Choroid plexus epithelial cell (primary cell): ENCODE results near the gene MOBP.
A peak's percentile ranks its signal among the peaks of the same experiment; 100 is the strongest.

Experiments
- DNase-seq: peaks from one replicate; pipeline ENCODE4 v3.0.0-alpha.2; 2010; ENCODE audit warnings: low read depth
- H3K4me3 ChIP-seq: 2 replicates; pipeline ENCODE4 v1.5.1; 2011; ENCODE audit warnings: low read depth, mild to moderate bottlenecking, control low read depth, low read length, moderate library complexity
- TF ChIP-seq, protein P1 (sequence below): conservative IDR thresholded peaks from 2 replicates; pipeline ENCODE4 v1.5.1; 2011; ENCODE audit warnings: low read depth, mild to moderate bottlenecking, control low read depth, inconsistent platforms, low read length, moderate library complexity

Gene MOBP

GRCh38 chr3:39428745-39429201 is 38.7 kb upstream of the MOBP start:
- H3K4me3 ChIP-seq = no peak overlapping the region
- TF ChIP-seq, protein P1, sequence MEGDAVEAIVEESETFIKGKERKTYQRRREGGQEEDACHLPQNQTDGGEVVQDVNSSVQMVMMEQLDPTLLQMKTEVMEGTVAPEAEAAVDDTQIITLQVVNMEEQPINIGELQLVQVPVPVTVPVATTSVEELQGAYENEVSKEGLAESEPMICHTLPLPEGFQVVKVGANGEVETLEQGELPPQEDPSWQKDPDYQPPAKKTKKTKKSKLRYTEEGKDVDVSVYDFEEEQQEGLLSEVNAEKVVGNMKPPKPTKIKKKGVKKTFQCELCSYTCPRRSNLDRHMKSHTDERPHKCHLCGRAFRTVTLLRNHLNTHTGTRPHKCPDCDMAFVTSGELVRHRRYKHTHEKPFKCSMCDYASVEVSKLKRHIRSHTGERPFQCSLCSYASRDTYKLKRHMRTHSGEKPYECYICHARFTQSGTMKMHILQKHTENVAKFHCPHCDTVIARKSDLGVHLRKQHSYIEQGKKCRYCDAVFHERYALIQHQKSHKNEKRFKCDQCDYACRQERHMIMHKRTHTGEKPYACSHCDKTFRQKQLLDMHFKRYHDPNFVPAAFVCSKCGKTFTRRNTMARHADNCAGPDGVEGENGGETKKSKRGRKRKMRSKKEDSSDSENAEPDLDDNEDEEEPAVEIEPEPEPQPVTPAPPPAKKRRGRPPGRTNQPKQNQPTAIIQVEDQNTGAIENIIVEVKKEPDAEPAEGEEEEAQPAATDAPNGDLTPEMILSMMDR = no peak
- peak; percentile 62 for DNase-seq

- DNase-seq = peak; percentile 44
- H3K4me3 ChIP-seq = no peak overlapping the region
- TF ChIP-seq, protein P1 = no peak
Observed at GRCh38 chr3:39429466-39429865, 38.0 kb upstream of the MOBP start.

- no peak for DNase-seq
- H3K4me3 ChIP-seq = no peak overlapping the region
- TF ChIP-seq, protein P1 = no peak
Observed at GRCh38 chr3:39432342-39432741, 35.1 kb upstream of the MOBP start.

DNA sequence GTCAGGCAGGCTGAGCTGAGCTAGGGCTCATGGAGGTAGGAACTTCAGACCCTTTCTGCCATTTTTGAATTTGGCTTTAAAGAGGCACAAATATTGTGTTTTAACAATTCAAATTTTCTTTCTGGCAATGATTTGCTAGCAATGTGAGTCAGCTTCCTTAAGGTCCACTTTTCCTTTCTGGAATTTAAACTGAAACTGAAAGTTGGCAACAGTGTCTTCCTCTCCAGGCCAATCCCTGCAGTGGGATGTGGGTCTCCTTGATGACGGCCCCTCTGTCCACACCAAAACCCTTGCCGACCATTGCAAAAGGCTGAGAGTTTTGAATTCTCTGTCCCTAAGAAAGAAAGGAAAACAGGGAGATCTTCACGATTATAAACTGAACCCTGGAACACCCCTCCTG is 33.8 kb upstream of the MOBP start:
- H3K4me3 ChIP-seq = no peak overlapping the region
- peak; percentile 64 for DNase-seq
- TF ChIP-seq, protein P1 = no peak

GRCh38 chr3:39434574-39434973 is 32.9 kb upstream of the MOBP start:
- no peak overlapping the region for H3K4me3 ChIP-seq
- DNase-seq = no peak
- TF ChIP-seq, protein P1 = no peak

- TF ChIP-seq, protein P1 = no peak
- DNase-seq = no peak
- H3K4me3 ChIP-seq = no peak overlapping the region
Observed at GRCh38 chr3:39435006-39435748, 32.3 kb upstream of the MOBP start.

DNA sequence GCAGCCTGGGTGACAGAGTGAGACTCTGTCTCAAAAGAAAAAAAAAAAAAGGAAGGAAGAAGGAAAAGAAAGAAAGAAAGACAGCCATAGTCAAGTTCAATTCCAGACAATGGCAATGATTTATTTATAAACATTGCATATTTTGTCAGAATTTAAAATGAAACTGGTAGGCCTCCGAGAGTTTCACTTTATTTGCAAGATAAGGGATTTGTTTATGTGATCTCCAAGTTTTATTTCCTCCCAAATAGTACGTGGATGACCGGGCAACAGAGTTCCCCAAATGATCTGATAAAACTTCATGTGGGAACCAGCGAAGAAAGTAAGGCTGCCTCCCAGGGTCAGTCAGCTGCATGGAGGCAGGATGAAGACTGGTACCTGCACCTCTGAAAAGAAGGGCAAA is 28.6 kb upstream of the MOBP start:
- H3K4me3 ChIP-seq = no peak overlapping the region
- TF ChIP-seq, protein P1 = no peak
- no peak for DNase-seq
